PFSK-1 (cell line): ENCODE results near the gene SNRPN.

ENCODE experiments used
- FOXP2 ChIP-seq: optimal IDR thresholded peaks from 2 replicates; pipeline ENCODE3; 2011; ENCODE audit warnings: borderline replicate concordance, control low read depth, inconsistent platforms; ENCODE audit not compliant: insufficient read depth; ENCODE audit errors: extremely low read length, extremely low read depth
- POLR2AphosphoS5 ChIP-seq: IDR thresholded peaks from 2 replicates; pipeline ENCODE4 v1.6.1; 2012; ENCODE audit warnings: low read depth, mild to moderate bottlenecking, control low read depth, low read length, moderate library complexity
- REST ChIP-seq, 2 experiments: IDR thresholded peaks; 2 replicates each; pipeline versions ENCODE4 v1.6.1 to v1.8.0; 2011 to 2012; ENCODE audit warnings: low read depth in 2 of 2, low read length in 2 of 2, control low read depth in 1 of 2, inconsistent platforms in 1 of 2, mild to moderate bottlenecking in 1 of 2, moderate library complexity in 1 of 2; ENCODE audit not compliant: insufficient read depth in 1 of 2
- SIN3A ChIP-seq: IDR thresholded peaks from 2 replicates; pipeline ENCODE4 v1.6.1; 2012; ENCODE audit warnings: mild to moderate bottlenecking, low read length, moderate library complexity, borderline replicate concordance; ENCODE audit not compliant: insufficient read depth
- TAF1 ChIP-seq: IDR thresholded peaks from 2 replicates; pipeline ENCODE4 v1.6.1; 2012; ENCODE audit warnings: low read length, control low read depth, borderline replicate concordance; ENCODE audit not compliant: insufficient read depth

- TF ChIP-seq REST (IDR thresholded peaks at IDR 0.05; ENCODE audit: insufficient read depth in 1 of 2, low read depth in 2 of 2, low read length in 2 of 2): no peak
- TF ChIP-seq SIN3A: no peak
- no peak for TF ChIP-seq POLR2AphosphoS5
- no peak for TF ChIP-seq TAF1
- no peak for TF ChIP-seq FOXP2
These were observed 22.1 kb downstream of the SNRPN start for GRCh38 chr15:24976932-24977331.
